HFFc6 (cell line): Measurements from ENCODE around the gene POLR1C. TPM values are rescaled to one million over a fixed set of nuclear protein-coding genes. Genes with fewer than 3 reads are reported as not detected.
A peak's percentile ranks its signal among the peaks of the same experiment; 100 is the strongest.

ENCODE experiments used
- DNase-seq: peaks from one replicate; pipeline ENCODE4 v3.0.0-alpha.2; 2018
- H3K27ac Mint-ChIP-seq: 2 replicates; pipeline ENCODE4 v1.8.0; 2020; ENCODE audit warnings: mild to moderate bottlenecking, mixed read lengths
- H3K27me3 Mint-ChIP-seq: 2 replicates; pipeline ENCODE4 v1.8.0; 2021; ENCODE audit warnings: mild to moderate bottlenecking, moderate library complexity, mixed read lengths; ENCODE audit not compliant: insufficient read depth
- H3K36me3 Mint-ChIP-seq: 2 replicates; pipeline ENCODE4 v1.8.0; 2021; ENCODE audit warnings: low read depth, mixed read lengths
- H3K4me1 Mint-ChIP-seq: 2 replicates; pipeline ENCODE4 v1.8.0; 2020; ENCODE audit warnings: low read depth, mixed read lengths
- H3K4me3 Mint-ChIP-seq: 2 replicates; pipeline ENCODE4 v1.8.0; 2020; ENCODE audit warnings: mild to moderate bottlenecking, moderate library complexity, mixed read lengths
- H3K9me3 Mint-ChIP-seq: 2 replicates; pipeline ENCODE4 v1.8.0; 2020; ENCODE audit warnings: mild to moderate bottlenecking, mixed read lengths
- CTCF ChIP-seq: fragments of 200-600 bp; sonication (generic); IDR thresholded peaks from 2 replicates; pipeline ENCODE4 v1.5.0; 2021; ENCODE audit warnings: antibody characterized with exemption, mild to moderate bottlenecking
- total RNA-seq, 6 experiments: library from RNA; stranded (reverse); fragmentation: NEBNext Ultra II Directional; extraction: Animal tissue kit (Norgen Biotek cat#: 25700); gene quantifications; 2 replicates in 1 of 6; 3 replicates in 5 of 6; pipeline ENCODE4 v1.2.3, GENCODE V29; 2021

POLR1C gene
- total RNA-seq, 6 experiments from 2014 or later = 43.5 to 66.9 (median 53.8) TPM

DNA sequence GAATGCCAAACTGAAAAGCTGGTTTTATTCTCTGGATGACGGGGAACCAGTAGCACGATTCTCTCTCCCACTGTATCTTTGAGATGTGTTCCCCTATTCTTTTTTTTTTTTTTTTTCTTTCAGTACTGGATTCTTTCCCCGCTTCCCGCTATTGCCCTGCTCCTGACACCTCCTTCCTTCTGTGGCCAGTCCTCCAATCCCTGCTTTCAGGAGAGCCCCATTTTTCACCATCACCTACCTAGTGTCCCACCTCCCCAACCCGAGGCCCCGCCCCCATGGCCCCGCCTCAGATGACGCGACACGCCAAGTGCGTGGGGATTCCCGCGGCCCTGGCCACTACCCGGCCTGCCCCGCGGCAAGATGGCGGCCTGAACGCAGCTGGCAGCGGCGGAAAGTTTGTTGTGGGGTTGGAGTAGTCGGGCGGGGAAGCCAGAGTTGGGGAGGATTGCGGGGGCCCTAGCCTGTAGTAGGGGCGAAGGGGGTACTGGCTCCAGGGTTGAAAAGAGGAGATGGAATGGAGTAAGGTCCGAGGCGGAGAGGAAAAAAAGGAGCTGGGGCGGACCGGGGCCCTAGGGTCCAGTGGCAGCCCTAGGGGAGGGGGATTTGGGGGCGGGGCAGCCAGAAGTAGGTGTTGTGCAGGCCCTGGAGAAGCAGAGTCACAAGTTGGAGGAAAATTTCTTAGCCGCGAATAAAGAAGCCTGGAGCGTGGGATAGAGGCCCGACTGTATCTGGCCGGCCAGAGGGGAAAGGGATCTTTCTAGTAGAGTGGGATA is 39.5 kb upstream of the POLR1C start, which contains the start of gene TJAP1:
TJAP1 (plus strand) TSS at position 336 of the 773 bp plus-strand sequence. CDS start 21,432 bp downstream, outside the sequence.
- Mint-ChIP-seq H3K36me3 (peaks cover 11% of the 10 kb centered on the region), H3K27me3 (no peaks in the 10 kb centered on the region; the same call in 1 of the 2 replicates), H3K4me1 (peaks cover 44% of the 10 kb centered on the region), H3K27ac (peak within 1 kb of the TSS; percentile 90), H3K4me3 (peak within 1 kb of the TSS; percentile 99), H3K9me3 (no peaks in the 10 kb centered on the region)
- DNase-seq = peak; percentile 67
- no peak for TF ChIP-seq CTCF

DNA sequence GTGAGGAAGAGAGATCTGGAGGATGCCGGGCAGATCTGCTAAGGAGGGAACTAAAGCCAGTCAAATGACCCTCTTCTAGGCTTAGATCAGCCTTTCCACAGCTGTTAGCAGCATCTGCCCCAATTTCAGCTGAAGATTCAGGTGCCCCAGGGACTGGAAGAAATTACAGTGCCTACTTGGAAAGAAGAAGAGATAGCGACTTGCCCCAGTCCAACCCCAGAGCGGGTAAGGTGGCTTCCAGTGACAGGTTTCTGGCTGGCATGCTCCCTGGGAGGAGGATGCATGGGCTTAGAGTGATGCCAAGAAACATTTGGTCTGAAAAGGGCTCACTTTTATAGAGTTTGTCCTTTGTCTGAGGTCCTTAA is 38.9 kb upstream of the POLR1C start:
- H3K4me3 Mint-ChIP-seq = peak overlapping the region; percentile 99
- H3K27ac Mint-ChIP-seq = peak overlapping the region; percentile 90
- DNase-seq = no peak
- H3K9me3 Mint-ChIP-seq = no peaks in the 10 kb centered on the region
- peaks cover 11% of the 10 kb centered on the region for H3K36me3 Mint-ChIP-seq
- TF ChIP-seq CTCF = no peak
- H3K27me3 Mint-ChIP-seq = no peaks in the 10 kb centered on the region; the same call in 1 of the 2 replicates
- peaks cover 44% of the 10 kb centered on the region for H3K4me1 Mint-ChIP-seq

- no peak overlapping the region; the same call in 1 of the 2 replicates for H3K4me3 Mint-ChIP-seq
- no peak overlapping the region for H3K27ac Mint-ChIP-seq
Measured at GRCh38 chr6:43481075-43481474, 35.8 kb upstream of the POLR1C start.

DNA sequence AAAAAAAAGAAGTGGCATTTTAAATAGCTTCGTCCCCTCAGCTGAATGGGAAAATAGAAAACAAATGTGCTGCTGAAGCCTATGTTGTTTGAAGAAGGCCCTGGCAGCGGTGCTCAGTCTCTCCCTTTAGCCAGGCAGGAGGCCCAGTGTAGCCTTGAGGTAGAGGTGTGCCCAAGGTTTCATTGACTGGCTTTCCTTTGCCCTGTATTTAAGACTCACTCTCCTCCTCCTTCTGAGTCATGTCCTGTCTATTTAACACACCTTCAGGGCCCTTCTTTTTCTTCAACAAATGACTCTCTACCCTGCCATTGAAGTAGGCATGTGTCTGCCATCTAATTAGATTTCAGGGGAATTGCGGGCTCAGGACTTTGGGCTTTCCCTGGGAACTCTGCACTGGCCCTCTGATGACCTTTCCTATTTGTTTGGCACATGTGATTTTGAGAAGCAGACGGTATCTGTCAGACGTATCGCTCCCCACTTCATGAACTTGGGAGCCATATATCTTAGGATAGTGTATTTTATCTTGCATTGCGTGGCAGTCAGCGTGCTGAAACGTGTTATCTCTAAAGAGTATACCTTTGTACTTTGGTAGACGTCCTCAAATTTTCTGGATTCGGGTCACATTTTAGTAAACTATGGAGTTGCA is 35.2 kb upstream of the POLR1C start:
- Mint-ChIP-seq H3K4me3 (no peak overlapping the region), H3K27me3 (peaks cover 3% of the 10 kb centered on the region), H3K4me1 (peaks cover 46% of the 10 kb centered on the region), H3K36me3 (peaks cover 17% of the 10 kb centered on the region), H3K9me3 (no peaks in the 10 kb centered on the region), H3K27ac (no peak overlapping the region)
- DNase-seq = no peak
- TF ChIP-seq CTCF = no peak

More at GRCh38 chr6:43481075-43481474, 35.8 kb upstream of the POLR1C start:
- DNase-seq = no peak
- Mint-ChIP-seq H3K9me3 (no peaks in the 10 kb centered on the region), H3K4me1 (peaks cover 49% of the 10 kb centered on the region), H3K36me3 (peaks cover 17% of the 10 kb centered on the region), H3K27me3 (peaks cover 3% of the 10 kb centered on the region)
- no peak for TF ChIP-seq CTCF

DNA sequence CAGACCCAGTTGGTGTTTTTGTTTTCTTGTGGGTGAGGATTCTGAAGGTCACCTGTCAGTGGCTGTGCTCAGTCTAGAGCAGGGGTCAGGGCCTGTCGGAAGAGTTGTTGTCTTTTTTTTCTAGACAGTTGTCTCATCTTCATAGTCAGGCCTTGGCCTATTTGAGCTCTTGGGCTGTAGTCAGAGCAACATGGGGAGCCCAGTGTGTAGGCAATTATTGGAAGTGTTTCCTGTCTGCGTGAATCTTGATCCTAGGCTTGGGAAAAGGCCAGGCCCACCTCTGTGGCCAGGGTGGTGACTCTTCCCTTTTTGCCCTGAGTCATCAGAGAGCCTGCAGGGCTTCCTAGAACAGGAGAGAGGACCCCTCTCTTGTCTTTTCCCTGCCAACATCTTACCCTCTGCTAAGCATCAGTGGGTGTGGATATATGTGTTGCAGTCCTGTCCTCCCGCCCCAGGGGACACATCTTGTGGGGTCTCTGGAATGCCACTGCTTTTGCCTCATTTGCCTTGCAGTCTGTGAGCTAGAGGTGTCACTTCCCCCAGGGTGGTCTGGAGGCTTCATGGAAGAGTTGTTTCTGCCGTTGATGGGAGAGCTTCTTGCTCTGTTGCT is 28.1 kb upstream of the POLR1C start:
- Mint-ChIP-seq H3K9me3 (no peaks in the 10 kb centered on the region), H3K4me3 (no peak overlapping the region), H3K27ac (peak overlapping the region; percentile 81), H3K4me1 (peaks cover 22% of the 10 kb centered on the region), H3K27me3 (peaks cover 3% of the 10 kb centered on the region), H3K36me3 (no peaks in the 10 kb centered on the region)
- TF ChIP-seq CTCF = no peak
- DNase-seq = peak; percentile 55
